Measurements from ENCODE around the gene PCDH1. TPM values are rescaled to one million over a fixed set of nuclear protein-coding genes. Genes with fewer than 3 reads are reported as not detected.
"Not testable (repeated sequence)": the region's sequence is repeated elsewhere in the genome, so short reads cannot be mapped to it uniquely, and the experiment has no call there.

The PCDH1 gene
- total RNA-seq, 1 donor from 2014 or later = 5.4 TPM

- H3K27me3 Mint-ChIP-seq (ENCODE audit: low read depth) = peaks cover 14% of the 10 kb centered on the region
Measured at GRCh38 chr5:141898448-141899049, 20.3 kb upstream of the PCDH1 start.

GRCh38 chr5:141897425-141897824 is 19.2 kb upstream of the PCDH1 start:
- no peak overlapping the region for H3K4me3 Mint-ChIP-seq
- H3K4me1 Mint-ChIP-seq = peaks cover 13% of the 10 kb centered on the region
- no peaks in the 10 kb centered on the region for H3K36me3 Mint-ChIP-seq
- DNase-seq (ENCODE audit: low spot score in 2 of 2, unreplicated experiment in 2 of 2) = no peak
- H3K27me3 Mint-ChIP-seq (ENCODE audit: low read depth) = peaks cover 14% of the 10 kb centered on the region
- peaks cover 3% of the 10 kb centered on the region for H3K9me3 Mint-ChIP-seq
- no peak overlapping the region for H3K27ac Mint-ChIP-seq
- TF ChIP-seq CTCF (IDR thresholded peaks at IDR 0.05; ENCODE audit: unreplicated experiment) = no peak

More at GRCh38 chr5:141898448-141899049, 20.3 kb upstream of the PCDH1 start:
- TF ChIP-seq CTCF (IDR thresholded peaks at IDR 0.05; ENCODE audit: unreplicated experiment) = no peak
- Mint-ChIP-seq H3K36me3 (no peaks in the 10 kb centered on the region), H3K9me3 (peaks cover 3% of the 10 kb centered on the region), H3K4me1 (peaks cover 21% of the 10 kb centered on the region), H3K4me3 (no peak overlapping the region), H3K27ac (no peak overlapping the region)
- DNase-seq (ENCODE audit: low spot score in 2 of 2, unreplicated experiment in 2 of 2) = no peak

- not testable (repeated sequence) for H3K4me3 Mint-ChIP-seq; H3K27ac Mint-ChIP-seq; DNase-seq (ENCODE audit: low spot score in 2 of 2, unreplicated experiment in 2 of 2); H3K36me3 Mint-ChIP-seq; H3K9me3 Mint-ChIP-seq; H3K4me1 Mint-ChIP-seq
- H3K27me3 Mint-ChIP-seq (ENCODE audit: low read depth) = peaks cover 15% of the 10 kb centered on the region
Measured at GRCh38 chr5:141890429-141890828, 12.2 kb upstream of the PCDH1 start.

GRCh38 chr5:141889282-141889871 is 11.2 kb upstream of the PCDH1 start:
- peak in 1 of 2 experiments; percentile 13 for DNase-seq (ENCODE audit: low spot score in 2 of 2, unreplicated experiment in 2 of 2)
- Mint-ChIP-seq H3K27ac (no peak overlapping the region), H3K27me3 (ENCODE audit: low read depth) (peaks cover 25% of the 10 kb centered on the region)

GRCh38 chr5:141883892-141884318 is 5.7 kb upstream of the PCDH1 start:
- no peak for TF ChIP-seq CTCF (IDR thresholded peaks at IDR 0.05; ENCODE audit: unreplicated experiment)
- no peak for DNase-seq (ENCODE audit: low spot score in 2 of 2, unreplicated experiment in 2 of 2)
- no peaks in the 10 kb centered on the region for H3K9me3 Mint-ChIP-seq
- no peaks in the 10 kb centered on the region for H3K36me3 Mint-ChIP-seq
- H3K4me1 Mint-ChIP-seq = peaks cover 25% of the 10 kb centered on the region
- peak overlapping the region; percentile 20 for H3K4me3 Mint-ChIP-seq
- H3K27ac Mint-ChIP-seq = no peak overlapping the region
- peaks cover 66% of the 10 kb centered on the region for H3K27me3 Mint-ChIP-seq (ENCODE audit: low read depth)

More at GRCh38 chr5:141889282-141889871, 11.2 kb upstream of the PCDH1 start:
- Mint-ChIP-seq H3K4me3 (no peak overlapping the region), H3K36me3 (no peaks in the 10 kb centered on the region), H3K4me1 (no peaks in the 10 kb centered on the region), H3K9me3 (peaks cover 3% of the 10 kb centered on the region)
- no peak for TF ChIP-seq CTCF (IDR thresholded peaks at IDR 0.05; ENCODE audit: unreplicated experiment)

- Mint-ChIP-seq H3K36me3 (no peaks in the 10 kb centered on the region), H3K4me3 (peak overlapping the region; percentile 20), H3K27me3 (ENCODE audit: low read depth) (peaks cover 70% of the 10 kb centered on the region), H3K9me3 (no peaks in the 10 kb centered on the region), H3K27ac (no peak overlapping the region), H3K4me1 (peaks cover 27% of the 10 kb centered on the region)
- no peak for TF ChIP-seq CTCF (IDR thresholded peaks at IDR 0.05; ENCODE audit: unreplicated experiment)
- DNase-seq (ENCODE audit: low spot score in 2 of 2, unreplicated experiment in 2 of 2) = peak in 1 of 2 experiments; percentile 78
Measured at GRCh38 chr5:141883184-141883891, 5.1 kb upstream of the PCDH1 start.

Measured in mesothelial cell of epicardium (in vitro differentiated cells).